ENCODE measurements around the gene USP22.
"Not testable (repeated sequence)": the region's sequence is repeated elsewhere in the genome, so short reads cannot be mapped to it uniquely, and the experiment has no call there.

The USP22 gene

GRCh38 chr17:20986767-20987510 lies 55.9 kb downstream of the USP22 start:
- DNase-seq, result no peak

GRCh38 chr17:20983359-20983637 lies 59.5 kb downstream of the USP22 start:
- no peak for DNase-seq

GRCh38 chr17:20982589-20983358 lies 60.0 kb downstream of the USP22 start:
- no peak for DNase-seq

- no peak for DNase-seq
Measured at GRCh38 chr17:20981046-20981920, 61.5 kb downstream of the USP22 start.

GRCh38 chr17:20979792-20980083 lies 63.1 kb downstream of the USP22 start:
- DNase-seq, result no peak

GRCh38 chr17:20979007-20979791 lies 63.6 kb downstream of the USP22 start:
- DNase-seq, result not testable (repeated sequence)

GRCh38 chr17:20977609-20978253 lies 65.1 kb downstream of the USP22 start:
- not testable (repeated sequence) for DNase-seq

GRCh38 chr17:20975566-20975965 lies 67.2 kb downstream of the USP22 start:
- no peak for DNase-seq

GRCh38 chr17:20970329-20970728 lies 72.5 kb downstream of the USP22 start:
- no peak for DNase-seq

GRCh38 chr17:20968913-20969616 lies 73.7 kb downstream of the USP22 start:
- no peak for DNase-seq

- DNase-seq, result no peak
Measured at GRCh38 chr17:20967776-20968175, 75.0 kb downstream of the USP22 start.

GRCh38 chr17:20966870-20967269 lies 75.9 kb downstream of the USP22 start:
- DNase-seq, result no peak

GRCh38 chr17:20965492-20965891 lies 77.3 kb downstream of the USP22 start:
- no peak for DNase-seq

GRCh38 chr17:20961586-20961985 lies 81.2 kb downstream of the USP22 start:
- DNase-seq, result no peak

- no peak for DNase-seq
Measured at GRCh38 chr17:20960871-20961270, 81.9 kb downstream of the USP22 start.

GRCh38 chr17:20955427-20956323 lies 87.1 kb downstream of the USP22 start:
- DNase-seq, result no peak

- DNase-seq, result no peak
Measured at GRCh38 chr17:20954794-20955193, 88.0 kb downstream of the USP22 start.

GRCh38 chr17:20952183-20952582 lies 90.6 kb downstream of the USP22 start:
- no peak for DNase-seq
